HG02884 (cell line): Measurements from ENCODE around the gene RND2.
"Not testable (repeated sequence)": the region's sequence is repeated elsewhere in the genome, so short reads cannot be mapped to it uniquely, and the experiment has no call there.

Source experiments
- ATAC-seq: cut with Tn5 transposase; IDR thresholded peaks from one replicate; pipeline ENCODE4 v1.9.1; 2021; ENCODE audit warnings: mild to moderate bottlenecking, moderate library complexity; ENCODE audit not compliant: unreplicated experiment

Gene RND2

DNA sequence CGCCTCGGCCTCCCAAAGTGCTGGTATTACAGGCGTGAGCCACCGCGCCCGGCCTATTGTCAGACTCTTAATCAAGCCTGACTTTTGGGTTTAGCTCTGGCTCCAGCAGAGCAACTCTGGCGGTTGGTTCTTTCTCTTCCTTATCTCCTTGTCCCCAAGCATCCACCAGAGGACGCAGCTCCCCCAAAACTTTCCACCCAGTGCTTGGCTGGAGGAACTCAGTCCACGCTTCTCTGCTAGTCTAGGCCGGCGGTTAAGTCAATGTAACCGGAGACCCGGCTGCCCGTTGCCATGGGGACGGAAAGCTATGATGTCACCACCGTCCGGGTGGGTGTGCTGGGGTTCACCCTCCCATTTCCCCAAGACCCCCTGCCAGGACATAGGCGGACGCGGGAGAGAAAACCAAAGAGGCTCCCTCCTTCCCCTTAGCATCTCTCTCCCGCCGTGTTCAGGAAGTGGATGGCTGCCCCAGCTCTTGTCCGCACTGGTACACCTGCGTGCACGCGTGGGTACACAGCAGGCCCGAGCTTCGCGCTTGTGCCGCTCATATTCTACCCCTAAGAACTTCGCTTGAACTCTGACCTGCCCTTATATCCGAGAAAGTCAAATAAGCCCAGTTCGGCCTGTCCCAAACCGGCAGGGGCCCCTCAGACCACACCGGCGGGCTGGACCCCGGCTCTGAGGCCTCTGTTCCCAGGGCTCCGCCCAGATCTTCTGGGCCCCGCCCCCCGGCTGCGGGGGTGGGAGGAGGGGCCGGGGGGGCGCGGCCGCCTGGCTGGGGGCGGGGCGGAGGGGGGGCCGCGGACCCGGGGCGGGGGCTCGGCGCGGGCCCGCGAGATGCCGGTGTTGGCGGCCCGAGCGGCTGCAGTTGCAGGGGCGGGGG lies at the start of gene RND2:
TSS of gene RND2 (plus strand) at position 825 of the 883 bp plus-strand sequence. CDS start 117 bp downstream, outside the sequence.
- no peak for ATAC-seq

GRCh38 chr17:42975265-42975664 lies 49.8 kb upstream of the RND2 start:
- no peak for ATAC-seq

GRCh38 chr17:42975701-42976100 lies 49.3 kb upstream of the RND2 start:
- ATAC-seq: not testable (repeated sequence)

DNA sequence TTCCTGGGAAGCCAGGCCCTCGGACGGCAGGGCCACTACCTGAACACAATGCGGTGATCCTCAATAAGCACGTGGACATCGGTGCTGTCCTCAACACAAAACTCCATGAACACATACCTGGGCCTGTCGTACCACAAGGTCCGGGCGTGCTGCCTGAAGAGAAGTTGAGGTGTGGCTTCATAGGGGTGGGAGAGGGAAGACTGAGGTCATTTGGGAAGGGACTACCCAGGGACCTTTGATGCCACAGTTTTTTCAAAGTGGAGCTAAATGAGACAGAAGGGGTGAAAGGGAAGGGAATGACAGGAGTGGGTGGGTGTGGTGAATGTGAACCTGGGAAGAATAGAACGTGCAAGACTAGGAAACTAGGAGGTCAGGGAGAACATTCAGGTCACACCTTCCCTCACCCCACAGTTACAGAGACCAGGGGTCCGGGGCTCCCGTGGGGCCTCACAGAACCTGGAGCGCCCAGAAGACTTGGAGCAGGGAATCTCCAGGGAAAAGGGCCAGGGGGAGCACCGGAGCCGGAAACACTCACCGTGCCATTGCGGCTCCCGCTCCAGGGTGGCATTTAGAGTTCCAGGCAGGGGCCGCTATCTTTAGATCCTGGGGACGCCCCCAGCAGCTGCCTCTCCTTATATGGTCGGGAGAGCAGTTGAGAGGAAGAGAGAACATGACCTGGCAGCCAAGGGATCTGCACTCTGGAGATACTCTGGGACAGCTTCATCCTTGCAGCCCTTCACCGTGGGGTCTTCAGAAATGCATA lies 45.3 kb upstream of the RND2 start, which contains the start of gene PTGES3L:
TSS of gene PTGES3L (minus strand) at position 570 of the 763 bp plus-strand sequence. CDS start at position 543, 27 bp downstream.
- no peak for ATAC-seq

DNA sequence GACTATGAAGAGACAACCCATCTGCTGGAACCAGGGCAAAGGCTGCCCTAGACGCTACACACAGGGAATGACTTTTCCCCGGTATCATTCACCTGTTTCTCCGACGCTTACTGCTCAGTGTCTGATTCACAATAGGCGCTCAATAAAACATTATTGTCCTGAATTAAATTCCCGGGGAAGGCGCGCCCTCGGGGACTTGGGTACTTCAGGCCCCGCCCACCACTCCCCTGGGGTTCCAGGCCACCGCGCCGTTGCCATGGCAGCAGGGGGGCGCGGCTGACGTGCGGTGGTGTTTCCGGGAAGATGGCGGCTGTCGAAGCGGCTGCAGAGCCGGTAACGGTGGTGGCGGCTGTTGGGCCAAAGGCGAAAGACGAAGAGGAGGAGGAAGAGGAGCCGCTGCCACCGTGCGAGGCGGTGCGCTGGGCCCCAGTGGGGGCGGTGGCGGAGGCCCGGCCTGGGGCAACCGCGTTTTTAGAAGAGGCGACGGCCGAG lies 44.7 kb upstream of the RND2 start, which contains the start of gene RUNDC1:
TSS of gene RUNDC1 (plus strand) at position 292 of the 492 bp plus-strand sequence. CDS start at position 304, 12 bp downstream.
- ATAC-seq: no peak

DNA sequence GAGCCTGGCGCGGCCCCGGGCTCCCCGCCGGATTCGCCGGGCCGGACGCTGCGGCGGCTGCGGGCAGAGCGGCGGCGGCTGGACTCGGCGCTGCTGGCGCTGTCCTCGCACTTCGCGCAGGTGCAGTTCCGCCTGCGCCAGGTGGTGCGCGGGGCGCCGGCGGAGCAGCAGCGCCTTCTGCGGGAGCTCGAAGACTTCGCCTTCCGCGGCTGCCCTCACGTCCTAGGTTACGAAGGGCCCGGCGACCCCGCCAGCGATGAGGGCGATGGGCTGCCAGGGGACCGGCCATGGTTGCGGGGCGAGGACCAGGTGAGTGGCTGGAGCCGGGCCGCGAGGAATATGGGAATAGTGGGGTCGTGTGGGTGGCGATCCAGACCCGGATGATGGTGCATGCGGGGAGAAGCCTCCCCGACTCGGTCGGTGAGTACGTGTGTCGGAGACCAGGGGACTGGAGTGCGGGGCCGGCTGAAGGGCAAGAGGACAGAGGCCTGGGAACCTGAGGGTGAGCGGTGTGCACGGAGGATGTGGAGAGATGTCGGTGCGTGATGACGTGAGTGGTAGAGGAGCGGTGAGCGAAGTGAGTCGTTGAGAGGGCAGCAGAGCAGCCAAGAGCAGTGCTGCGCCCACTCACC lies 44.1 kb upstream of the RND2 start:
- ATAC-seq: no peak

- no peak for ATAC-seq
Measured at GRCh38 chr17:42982266-42982665, 42.8 kb upstream of the RND2 start.

- ATAC-seq: peak; percentile 66
Measured at GRCh38 chr17:42985225-42985624, 39.8 kb upstream of the RND2 start.

- no peak for ATAC-seq
Measured at GRCh38 chr17:42989141-42989540, 35.9 kb upstream of the RND2 start.

DNA sequence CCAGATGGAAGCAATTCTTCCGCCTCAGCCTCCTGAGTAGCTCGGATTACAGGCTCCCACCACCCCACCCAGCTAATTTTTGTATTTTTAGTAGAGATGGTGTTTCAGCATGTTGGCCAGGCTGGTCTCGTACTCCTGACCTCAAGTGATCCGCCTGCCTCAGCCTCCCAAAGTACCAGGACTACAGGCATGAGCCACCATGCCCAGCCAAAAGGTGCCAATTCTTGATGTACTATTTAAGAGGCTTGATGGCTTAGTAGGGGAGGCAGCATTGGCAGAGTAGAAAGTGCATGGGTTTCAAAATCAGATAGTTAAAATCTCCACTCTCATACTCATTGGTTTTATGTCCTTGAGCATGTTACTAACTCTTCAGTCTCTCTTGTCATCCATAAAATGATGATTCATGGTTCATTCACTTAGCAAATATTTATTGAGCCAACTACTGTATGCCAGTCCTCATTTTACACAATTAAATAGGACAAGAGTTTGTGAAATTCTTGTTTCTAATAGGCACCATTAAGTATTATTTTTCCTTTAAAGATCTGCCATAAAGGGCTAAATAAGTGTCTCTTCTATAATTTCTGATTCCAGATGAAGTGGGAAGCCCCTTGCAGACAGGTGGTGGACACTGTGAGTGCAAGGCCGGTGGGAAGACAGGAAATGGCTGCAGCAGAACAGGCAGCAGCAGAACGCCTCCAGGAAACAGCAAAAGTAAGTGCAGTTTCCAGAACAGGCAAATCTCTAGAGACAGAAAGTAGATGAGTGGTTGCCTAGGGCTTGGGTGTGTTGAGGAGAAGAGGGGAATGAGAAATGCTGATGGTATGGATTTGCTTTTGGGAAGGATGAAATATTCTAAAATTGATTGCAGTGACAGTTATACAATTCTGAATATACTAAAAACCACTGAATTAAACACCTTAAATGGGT lies 35.0 kb upstream of the RND2 start:
- no peak for ATAC-seq

DNA sequence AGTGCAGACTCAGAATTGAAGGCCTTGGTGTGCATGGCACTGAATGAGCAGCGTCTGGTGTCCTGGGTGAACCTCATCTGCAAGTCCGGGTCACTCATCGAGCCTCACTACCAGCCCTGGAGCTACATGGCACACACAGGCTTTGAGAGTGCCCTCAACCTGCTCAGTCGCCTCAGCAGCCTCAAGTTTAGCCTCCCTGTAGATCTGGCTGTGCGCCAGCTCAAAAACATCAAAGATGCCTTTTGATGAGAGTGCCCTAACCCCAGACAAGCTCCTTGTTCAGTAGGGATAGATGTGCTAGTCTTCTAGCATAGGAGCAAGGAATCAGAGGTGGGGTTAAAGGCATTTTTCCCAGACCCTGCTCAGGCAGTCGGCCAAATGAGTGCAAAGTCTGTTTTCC lies 33.6 kb upstream of the RND2 start:
- ATAC-seq: no peak

DNA sequence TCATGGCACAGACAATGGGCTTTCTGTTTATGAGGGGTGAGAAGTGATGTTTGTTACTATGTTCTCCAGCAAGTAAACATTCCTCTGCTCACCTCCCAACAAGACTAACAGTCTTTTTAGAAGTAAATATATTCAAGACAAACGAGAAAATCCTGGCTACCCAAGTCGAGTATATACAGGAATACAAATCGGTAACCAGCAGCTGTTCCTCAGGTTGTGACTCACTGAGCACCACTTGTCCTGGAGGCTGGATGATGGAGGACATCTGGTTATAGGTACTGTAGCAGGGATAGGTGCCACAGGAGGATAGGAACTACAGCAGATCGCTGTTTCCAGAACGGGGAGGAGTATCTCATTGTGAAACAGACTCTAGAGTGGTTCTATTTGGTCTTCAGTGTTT lies 32.2 kb upstream of the RND2 start:
- no peak for ATAC-seq

- not testable (repeated sequence) for ATAC-seq
Measured at GRCh38 chr17:42993913-42994312, 31.1 kb upstream of the RND2 start.

DNA sequence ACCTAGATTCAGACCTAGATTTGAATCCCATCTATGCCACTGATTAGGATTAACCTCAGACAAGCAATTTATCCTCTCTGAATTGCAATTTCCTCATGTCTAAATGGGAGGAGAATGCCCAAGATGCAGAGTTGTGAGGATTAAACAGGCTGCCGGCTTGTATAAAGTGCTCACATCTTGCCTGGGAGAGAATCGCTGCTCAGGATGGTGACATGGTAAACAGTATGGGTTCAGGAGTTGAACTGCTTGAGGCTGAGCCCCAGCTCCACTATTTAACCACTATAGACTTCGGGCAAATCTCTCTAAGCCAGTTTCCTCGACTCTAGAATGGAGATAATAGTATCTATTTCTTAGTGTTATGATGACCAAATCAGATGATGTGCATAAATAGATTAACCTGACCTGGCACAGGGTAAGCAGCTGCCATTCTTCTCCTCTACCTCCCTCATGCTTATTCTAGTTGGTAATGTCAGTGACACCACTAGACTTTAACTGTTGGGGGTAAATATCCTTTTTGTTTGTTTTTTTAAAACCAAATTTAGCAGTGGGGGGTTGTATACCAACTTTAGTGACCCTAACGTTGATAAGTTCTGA lies 27.5 kb upstream of the RND2 start:
- no peak for ATAC-seq

DNA sequence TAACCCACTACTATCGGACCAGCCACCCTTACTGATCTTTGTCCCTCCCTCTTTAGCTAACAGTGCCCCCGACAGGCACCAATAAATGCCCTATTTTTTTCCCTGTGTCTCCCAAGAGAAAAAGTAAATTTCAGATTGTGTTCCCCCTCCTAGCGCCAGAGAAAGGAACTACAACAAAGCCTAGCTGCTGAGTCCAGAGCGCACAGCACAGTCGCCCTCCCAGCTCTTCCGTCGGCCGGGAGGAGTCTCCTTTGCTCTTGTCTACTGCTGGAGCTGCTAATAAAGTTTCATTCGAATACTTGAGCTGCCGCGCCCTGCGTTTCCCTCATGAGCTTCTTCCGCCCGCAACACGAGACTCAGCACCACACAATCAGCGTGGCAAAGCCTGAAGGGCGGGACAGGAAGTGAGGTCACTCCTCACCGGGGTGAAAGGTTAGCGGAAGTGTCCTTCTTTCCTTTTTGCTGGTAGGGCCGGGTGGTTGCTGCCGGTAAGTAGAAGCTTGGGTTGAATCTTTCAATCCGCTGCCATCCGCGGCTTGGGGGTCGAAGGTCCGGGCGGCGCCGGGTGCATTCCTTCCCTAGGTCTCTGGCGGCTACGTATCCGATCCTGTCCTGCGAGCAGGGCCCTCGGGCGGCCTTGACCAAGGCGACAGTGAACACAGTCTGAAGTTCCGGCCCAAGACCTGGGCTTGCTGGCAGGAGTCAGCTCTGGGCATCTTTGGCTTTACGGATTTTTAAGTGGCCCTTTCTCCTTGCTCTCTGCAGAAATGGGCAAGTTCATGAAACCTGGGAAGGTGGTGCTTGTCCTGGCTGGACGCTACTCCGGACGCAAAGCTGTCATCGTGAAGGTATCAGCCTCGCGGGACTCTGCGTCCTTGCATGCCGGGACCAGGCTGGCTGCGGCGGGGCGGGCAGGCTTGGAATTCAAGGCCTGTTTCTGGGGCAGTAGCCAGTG lies 26.8 kb upstream of the RND2 start, which contains the start of gene RPL27:
TSS of gene RPL27 (plus strand) at position 436 of the 955 bp plus-strand sequence. CDS start at position 768, 332 bp downstream.
- peak; percentile 85 for ATAC-seq

DNA sequence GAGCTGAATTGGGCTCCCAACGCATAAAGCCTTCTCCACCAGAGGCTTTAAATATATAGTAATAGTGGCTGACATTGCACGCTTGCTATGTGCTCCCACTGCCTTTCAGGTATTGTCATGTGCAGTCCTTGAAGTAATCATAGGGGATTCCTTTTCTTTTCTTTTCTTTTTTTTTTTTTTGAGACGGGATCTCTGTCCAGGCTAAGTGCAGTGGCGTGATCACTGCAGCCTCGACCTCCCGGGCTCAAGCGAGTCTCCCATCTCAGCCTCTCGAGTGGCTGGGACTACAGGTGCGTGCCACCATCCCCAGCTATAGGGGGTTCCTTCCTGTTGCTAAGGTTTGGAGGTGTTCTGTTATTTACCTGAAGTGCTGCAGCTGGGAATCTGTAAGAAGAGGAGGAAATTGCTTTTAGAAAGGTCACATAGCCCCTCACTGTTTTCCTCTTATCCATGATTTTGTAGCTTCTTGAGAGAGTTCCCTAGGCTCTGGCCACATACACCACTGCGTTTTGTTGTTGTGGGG lies 26.0 kb upstream of the RND2 start:
- ATAC-seq: no peak

DNA sequence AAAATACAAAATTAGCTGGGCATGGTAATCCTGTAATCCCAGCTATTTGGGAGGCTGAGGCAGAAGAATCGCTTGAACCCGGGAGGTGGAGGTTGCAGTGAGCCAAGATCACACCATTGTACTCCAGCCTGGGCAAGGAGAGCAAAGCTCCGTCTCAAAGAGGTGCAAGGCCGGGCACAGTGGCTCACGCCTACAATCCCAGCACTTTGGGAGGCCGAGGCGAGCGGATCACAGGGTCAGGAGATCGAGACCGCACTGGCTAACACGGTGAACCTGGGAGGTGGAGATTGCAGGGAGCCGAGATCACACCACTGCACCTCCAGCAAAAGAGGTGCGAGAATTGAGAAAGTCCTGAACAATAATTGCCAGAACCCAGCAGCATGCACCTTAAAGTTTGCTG lies 24.1 kb upstream of the RND2 start:
- ATAC-seq: not testable (repeated sequence)

GRCh38 chr17:43003542-43004172 lies 21.4 kb upstream of the RND2 start:
- no peak for ATAC-seq
